GM12892 (cell line): ENCODE results near the gene GSTP1.

ENCODE experiments used
- POLR2A ChIP-seq: IDR thresholded peaks from 2 replicates; pipeline ENCODE4 v1.6.1; 2011; ENCODE audit warnings: low read depth, low read length, control low read depth
- TAF1 ChIP-seq: IDR thresholded peaks from 2 replicates; pipeline ENCODE4 v1.6.1; 2011; ENCODE audit warnings: low read depth, mild to moderate bottlenecking, control low read depth, low read length, borderline replicate concordance

- no peak for TF ChIP-seq POLR2A
- TF ChIP-seq TAF1, result no peak
Measured at GRCh38 chr11:67585911-67586310, 2.3 kb downstream of the GSTP1 start.
